ENCODE measurements around the gene CENPP.

Gene CENPP

GRCh38 chr9:92665836-92666235, 340.1 kb downstream of the CENPP start:
- DNase-seq, result no peak

- DNase-seq, result no peak
These were observed 340.5 kb downstream of the CENPP start for GRCh38 chr9:92666236-92666635.

- no peak for DNase-seq
These were observed 341.3 kb downstream of the CENPP start for GRCh38 chr9:92666912-92667532.

GRCh38 chr9:92668746-92669526, 343.2 kb downstream of the CENPP start:
- no peak for DNase-seq

- DNase-seq, result no peak
These were observed 343.8 kb downstream of the CENPP start for GRCh38 chr9:92669527-92669889.
